Measurements from ENCODE around the gene POLDIP3.

POLDIP3 gene, protein sequence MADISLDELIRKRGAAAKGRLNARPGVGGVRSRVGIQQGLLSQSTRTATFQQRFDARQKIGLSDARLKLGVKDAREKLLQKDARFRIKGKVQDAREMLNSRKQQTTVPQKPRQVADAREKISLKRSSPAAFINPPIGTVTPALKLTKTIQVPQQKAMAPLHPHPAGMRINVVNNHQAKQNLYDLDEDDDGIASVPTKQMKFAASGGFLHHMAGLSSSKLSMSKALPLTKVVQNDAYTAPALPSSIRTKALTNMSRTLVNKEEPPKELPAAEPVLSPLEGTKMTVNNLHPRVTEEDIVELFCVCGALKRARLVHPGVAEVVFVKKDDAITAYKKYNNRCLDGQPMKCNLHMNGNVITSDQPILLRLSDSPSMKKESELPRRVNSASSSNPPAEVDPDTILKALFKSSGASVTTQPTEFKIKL

DNA sequence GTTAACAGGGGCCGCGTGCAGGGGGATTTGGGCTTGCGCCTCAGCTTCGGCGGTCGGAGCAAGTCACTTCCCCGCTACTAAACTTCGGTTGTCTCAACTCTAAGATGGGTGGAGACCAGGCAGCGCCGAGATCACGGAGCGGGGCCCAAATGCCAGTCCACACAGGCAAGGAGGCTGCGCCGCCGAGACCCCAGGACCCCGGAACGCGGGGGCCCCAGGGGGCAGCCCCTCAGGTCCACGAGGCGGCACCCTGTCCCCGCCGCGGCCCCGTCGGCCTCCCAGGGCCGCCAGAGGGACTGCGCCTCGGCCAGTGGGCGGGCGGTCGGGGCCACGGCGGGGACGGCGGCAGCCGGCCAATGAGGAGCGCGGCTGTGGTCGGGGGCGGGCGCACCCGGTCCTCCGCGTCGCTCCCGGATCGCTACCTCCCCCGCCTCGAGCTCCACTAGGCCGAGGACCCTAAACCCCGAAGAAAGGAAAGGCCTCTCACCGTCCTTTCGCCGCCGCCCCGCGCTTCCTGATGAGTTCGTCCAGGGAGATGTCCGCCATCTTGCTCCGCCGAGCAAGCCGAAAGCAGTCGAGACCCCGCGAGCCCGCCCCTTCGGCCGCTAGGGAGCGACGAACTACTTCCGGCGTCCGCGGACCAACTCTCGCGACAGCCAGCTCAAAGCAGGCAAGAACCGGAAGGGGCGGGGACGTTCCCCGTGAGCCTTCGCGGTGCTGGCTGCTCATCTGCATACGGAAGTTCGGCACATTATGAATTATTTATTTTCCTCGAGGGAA, at the start of gene POLDIP3:
POLDIP3 (minus strand) TSS at position 572 of the 780 bp plus-strand sequence; CDS start at position 546, 26 bp downstream.
- DNase-seq, result peak; percentile 99

DNA sequence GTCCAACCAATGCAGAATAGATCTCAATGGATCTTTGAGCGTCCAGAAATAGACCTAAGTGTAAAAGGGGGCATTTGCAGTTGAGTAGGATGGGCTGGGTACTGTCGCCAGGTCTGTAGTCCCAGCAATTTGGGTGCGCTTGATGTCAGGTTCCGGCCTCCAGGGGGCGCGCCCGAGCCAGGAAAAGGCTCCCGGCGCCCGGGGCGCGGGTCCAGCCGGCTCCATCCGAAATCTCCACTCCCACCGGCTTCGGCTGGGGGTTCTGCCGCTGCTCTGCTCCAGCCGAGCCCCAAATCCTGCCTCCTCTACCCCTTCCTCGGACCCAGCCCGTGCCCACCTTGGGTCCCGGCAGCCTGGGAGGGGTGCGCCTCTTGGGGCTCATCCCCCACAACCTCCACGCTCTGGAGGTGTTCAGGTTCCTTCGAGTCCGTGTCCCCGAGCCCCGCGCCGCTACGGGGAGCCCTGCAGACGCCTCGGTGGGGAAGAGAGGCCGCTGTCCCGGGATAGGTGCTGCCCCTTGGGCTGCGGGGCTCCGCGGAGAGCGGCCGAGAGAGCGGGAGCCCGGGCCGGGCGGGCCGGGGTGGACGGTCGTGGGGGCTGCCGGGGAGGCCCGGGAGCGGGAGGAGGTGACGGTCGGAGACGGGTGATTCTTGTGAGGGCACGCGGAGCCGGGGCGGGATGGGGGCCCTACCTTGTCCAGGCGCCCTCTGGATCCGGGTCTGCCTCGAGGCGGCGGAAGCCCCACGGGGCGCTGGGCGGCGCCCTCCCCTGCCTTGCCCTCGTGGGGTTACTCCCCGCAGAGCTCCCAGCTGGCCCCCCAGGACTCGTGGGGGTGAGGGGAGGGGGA, 47.5 kb upstream of the POLDIP3 start:
- peak; percentile 81 for DNase-seq

DNA sequence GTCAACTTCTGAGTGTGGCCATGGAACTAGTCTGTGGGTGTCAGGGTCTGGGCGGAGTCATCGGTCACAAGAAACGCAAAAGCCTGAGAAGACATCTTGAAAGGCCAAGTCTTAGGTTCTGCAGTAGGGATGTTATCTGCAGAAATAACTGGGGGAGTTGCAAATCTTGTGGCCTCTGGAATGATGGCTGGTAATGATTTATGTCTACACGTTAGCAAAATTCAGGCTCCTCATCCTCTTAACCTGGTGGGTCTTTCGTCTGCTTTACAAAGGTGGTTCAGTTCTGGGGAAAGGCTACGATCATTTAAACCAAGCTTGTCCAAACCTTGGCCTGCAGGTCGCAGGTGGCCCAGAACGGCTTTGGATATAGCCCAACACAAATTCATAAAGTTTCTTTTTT, 41.9 kb upstream of the POLDIP3 start:
- DNase-seq, result no peak

DNA sequence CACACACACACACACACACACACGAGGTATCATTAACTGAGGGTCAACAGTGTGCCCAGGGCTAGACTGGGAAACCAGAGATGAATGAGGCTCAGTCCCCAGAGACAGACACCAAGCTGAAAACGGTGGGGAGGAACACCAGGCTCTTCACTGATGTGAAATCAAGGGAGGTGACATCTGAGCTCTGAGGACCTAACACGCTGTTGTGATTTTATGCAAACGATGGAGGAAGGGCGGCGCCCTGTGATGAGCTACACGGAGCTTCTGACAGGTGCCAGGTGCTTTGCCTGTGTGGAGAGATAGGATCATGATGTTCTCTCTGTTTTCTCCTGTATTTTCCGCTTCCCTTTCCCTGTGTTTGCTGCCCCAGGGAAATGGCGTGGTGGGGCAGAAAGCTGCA, 41.0 kb upstream of the POLDIP3 start:
- DNase-seq, result no peak

DNA sequence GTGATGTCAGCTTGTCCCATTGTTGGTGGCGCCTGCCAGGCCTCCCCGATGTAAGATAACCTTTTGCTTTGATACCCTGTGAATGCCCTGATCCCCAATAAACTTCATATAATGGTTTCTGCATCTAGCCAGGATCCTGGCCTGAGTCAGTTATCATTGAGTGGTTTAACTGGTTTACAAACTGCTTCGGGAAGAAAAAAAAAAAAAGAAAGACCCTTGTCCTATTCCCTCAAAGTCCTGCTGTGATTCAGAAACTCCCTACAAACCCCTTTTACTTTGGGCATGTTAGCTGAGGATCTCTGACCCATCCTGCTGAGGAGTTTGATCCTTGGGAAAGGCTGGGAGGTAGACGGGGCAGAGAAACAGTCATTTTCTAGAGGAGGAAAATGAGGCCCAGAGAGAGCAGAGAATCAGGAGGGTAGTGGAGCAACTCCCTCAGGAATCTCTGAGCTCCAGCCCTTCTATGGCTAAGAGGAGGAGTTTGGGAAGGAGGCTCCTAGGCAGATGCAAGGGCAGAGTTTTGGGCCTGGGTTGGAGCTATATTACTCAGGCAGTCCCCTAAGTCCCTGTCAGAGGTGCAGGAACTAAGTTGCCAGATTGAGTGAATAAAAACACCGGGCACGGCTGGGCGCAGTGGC, 39.9 kb upstream of the POLDIP3 start:
- no peak for DNase-seq

DNA sequence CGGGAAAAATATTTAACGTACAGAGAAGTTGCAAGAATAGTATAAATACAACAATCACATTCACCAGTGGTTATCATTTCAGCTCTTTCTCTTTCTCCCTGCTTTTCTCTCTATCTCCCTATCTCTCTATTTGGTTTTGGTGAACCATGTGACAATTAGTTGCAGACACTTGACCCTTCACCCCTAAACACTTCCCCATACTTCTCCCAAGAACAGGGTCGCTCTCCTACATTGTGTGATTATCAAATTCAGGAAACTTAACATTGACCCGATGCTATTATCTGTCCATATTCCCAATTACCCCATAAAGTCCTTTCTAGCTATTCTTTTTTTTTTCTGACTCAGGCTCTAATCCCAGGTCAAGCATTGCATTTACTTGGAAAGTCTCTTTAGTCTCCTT, 39.3 kb upstream of the POLDIP3 start:
- no peak for DNase-seq

DNA sequence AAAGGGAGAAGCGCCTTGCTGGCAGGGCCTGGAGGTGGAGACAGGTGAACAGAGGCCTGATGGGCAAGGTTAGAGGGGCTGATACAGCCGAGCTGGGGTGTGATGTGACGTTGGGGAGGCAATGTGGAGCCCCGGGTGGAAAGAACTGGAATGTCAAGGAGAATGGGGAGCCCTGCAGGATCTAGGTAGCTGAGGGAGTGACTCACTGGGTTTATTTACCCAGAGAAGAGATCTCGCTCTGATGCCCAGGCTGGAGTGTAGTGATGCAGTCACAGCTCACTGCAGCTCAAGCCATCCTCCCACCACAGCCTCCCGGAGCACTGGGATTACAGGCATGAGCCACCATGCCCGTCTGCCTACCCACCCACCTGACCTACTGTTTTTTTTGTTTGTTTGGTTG, 36.5 kb upstream of the POLDIP3 start:
- no peak for DNase-seq

DNA sequence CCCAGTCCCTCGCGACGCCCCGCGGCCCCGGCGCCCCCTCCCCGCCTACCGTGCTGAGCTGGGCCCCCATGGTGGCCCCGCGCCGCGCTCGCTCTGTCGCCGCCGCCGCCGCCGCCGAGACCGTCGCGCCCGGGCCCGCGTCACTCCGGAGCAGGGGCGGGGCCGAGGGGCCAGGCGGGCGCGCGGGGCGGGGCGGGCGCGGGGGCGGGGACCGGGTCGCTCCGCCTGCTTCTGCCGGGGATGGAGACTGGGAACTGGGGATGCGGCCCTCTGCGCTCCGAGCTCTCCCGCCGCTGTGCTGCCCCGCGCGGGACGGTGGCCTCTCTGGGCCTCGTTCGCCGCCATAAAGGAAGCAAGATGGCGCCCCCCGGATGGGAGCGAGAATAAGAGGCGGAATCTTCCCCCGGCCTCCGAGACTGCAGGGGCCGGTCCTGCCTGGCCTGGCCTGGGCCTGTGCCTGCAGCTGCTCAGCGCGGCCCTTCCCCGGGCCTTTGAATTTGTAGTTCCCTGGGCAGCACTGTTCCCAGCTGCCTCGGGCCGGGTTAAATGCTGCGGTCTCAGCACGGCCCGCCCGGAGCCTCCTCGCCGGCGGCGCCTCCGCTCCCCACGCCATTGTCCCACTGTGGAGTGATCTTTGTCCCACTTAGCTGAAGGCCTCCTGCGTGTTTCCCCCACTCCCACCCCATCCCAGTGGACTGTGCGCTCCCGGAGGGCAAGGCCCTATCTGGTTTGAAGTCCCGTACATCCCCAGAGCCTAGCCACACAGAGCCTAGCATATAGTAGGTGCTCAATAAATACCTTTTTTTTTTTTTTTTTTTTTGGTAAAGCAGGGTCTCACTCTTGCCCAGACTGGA, 34.8 kb upstream of the POLDIP3 start, which contains the start of gene CYB5R3:
CYB5R3 (minus strand) TSS at position 147 of the 854 bp plus-strand sequence; CDS start at position 70, 77 bp downstream.
- DNase-seq, result peak; percentile 78

DNA sequence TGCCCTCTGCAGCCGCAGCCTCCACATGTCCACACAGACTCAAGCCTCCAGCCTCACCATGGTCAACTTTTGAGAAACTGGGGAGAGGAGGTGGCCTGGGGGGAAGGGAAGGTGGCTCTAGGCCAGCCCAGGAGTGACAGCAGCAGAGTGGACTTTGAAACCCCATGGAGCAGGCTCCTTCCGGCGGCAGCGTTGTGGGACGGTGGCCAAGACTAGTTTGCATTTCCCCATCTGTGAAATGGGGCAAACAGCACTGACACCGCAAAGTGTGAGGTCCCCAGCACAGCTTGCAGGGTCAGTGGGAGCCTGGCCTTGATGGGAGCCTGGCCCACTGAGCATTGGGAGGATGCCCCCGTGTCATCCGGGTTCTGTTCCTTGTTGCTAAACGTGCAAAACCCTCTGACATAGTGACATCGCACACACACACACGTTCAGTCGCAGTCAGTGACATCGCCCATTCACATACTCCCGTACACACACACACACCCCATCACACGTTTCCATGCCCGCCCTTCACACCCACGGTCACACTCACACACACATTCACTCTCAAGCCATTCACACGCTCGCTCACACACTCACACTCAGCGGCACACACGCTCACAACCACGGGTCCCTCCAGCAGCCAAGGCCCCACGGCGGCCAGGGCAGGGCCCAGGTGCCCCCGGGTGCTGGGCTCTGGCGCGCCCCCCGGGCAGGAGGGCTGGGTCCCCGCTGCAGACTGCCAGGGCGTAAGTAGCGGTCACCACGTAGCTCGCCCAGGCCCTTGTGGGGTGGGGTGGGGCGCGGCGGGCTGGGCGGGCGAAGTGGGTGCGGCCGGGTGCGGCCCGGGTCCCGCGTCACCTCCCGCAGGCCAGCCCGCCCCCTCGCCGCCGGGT, 33.9 kb upstream of the POLDIP3 start:
- peak; percentile 47 for DNase-seq

DNA sequence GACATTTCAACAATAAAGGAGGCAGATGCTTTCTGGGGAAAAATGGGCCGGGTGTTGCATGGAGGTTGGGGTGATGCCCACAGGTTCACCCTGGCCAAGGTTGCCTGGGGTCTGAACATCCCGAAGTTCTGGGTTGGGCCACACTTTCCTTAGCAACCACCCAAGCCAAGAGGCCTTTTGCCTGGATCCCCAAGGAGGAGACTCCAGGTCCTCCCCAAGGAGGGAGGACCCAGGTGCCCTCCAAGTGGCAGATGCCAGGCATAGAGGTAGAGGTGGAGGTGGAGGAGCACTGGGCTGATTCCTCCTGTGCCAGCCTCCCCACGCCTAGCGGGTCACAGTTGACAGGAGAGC, 33.3 kb upstream of the POLDIP3 start:
- no peak for DNase-seq

DNA sequence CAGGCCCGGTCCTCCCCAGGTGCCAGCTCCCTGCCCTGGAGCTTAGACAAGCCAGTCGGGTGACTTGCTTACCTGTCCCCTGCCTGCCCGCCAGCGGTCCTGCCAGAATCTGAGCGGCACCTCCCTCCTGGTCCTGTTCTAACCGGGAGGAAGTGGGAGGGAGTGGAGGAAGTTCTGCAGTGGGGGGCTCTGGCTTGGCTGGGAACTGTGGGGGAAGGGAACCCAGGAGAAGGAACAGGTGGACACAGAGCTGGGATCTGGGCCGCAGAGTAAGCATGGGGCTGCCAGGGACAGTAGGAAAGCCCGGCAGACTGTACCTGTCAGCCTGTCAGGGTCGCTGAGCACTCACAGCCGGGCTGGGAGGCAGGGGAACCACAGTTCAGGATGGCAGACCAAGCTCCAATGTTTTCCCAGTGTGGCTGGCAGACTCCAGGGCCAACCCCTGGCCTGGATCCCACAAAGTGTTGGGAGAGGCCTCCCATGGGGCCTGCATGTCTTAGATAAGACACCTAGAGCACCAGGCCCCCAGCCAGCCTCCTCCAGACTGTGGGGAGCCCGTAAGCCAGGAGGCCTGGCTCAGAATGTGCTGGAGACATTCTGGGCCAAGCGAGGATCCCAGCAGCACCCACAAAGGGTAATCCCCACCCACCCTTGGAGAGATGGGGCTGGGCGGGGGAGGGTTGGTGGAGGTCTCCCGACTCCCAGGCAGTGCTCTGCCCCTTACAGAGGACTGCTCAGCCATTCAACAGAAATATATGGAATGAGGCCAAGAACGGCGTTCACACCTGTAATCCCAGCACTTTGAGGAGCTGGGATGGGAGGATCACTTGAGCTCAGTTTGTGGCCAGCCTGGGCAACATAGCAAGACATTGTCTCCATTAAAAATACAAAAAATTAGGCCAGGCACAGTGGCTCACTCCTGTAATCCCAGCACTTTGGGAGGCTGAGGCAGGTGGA, 32.2 kb upstream of the POLDIP3 start:
- no peak for DNase-seq

DNA sequence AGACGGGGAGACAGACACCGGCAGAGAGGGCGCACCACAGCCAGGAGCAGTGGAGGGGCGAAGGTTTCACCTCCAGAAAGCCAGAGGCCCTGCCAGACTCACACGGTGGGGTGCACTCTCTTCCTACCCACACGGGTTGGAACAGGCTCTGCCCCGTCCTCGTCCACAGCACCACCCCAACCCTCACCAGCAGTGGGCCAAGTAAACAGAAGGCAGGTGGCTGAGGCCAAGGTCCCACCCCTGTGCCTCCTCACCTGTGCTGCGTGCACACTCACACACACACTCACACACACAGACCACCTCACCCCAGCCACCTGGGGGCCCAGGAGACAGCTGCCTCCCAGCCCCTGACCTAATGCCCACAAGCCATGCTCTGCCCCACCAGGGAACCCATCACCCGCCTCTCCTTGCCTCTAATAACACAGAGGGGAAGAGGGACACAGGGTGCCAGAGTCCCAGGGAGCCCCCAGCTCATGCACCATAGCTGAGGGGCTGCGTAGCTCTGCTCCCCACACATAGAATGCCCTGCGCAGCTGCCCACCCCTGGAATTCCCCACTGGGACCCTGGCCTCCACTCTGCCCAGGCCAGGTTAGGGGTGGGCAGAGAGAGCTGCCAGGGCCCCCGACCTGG, 31.4 kb upstream of the POLDIP3 start:
- no peak for DNase-seq

DNA sequence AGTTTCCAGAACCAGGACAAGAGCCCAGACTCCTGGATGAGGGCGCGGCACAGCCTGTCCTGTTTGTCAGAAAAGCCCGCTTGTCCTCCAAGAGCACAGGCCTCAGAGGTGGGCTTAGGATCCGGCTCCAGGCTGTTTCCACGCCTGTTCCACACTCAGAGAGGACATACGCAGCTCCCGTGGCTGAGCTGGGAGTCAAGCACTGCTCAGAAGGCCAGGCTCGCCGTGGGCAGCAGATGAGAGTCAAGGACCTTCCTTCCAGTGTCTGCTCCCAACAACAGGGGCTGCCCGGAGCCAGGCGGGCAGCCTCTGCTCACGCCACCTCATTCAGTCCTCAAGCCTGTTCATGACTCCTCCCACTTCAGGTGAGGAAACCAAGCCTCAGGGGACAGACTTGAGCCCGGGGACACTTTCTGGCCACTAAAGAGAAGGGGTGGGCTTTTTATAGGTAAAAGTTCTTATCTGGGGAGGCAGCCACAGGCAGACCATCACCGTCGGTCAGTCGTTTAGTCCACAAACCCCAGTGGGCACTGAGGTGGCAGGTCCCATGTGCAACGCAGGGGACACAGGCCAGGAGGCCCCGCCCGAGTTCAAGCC, 30.8 kb upstream of the POLDIP3 start:
- DNase-seq, result no peak

DNA sequence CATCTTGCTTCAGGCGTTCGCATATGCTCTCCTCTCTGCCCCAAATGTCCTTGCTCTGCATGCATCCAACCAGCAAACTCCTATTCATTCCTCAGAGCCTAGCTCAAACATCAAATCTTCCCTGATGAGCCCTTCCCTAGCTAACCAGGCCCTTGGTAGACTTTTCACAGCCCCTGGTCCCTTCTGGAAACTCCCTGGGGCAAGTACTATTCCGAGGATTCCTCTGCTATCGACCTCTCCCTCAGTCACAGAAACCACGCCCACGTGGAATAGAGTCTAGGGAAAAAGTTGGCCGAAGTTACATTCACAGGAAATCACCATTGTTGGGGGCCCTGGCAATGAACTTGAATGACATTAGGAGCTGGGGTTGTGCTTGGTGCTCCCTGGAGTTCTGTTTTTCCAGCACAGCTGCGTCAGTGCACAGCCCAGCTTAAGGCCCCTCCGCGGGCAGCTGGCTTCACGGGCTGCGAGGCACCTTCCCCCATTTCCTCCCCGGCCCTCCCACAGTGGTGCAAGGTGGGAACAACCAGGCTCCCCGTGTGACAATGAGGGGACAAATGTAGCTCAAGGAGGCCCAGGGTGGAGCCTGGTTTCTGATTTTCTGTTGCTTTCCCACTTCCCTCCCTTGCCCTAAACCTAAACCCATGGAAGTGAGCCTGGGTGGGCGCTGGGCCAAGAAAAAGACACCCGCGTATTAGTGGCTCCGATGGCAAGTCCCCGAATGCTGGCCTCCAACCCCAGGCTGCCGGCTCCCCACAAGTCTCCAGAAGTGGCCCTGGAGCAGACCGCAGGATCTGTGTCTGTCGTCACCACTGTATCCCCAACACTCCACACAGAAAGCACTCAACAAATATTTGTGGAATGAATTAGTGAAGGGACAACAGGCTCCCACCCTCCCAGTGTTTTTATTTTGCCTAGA, 30.0 kb upstream of the POLDIP3 start:
- no peak for DNase-seq

DNA sequence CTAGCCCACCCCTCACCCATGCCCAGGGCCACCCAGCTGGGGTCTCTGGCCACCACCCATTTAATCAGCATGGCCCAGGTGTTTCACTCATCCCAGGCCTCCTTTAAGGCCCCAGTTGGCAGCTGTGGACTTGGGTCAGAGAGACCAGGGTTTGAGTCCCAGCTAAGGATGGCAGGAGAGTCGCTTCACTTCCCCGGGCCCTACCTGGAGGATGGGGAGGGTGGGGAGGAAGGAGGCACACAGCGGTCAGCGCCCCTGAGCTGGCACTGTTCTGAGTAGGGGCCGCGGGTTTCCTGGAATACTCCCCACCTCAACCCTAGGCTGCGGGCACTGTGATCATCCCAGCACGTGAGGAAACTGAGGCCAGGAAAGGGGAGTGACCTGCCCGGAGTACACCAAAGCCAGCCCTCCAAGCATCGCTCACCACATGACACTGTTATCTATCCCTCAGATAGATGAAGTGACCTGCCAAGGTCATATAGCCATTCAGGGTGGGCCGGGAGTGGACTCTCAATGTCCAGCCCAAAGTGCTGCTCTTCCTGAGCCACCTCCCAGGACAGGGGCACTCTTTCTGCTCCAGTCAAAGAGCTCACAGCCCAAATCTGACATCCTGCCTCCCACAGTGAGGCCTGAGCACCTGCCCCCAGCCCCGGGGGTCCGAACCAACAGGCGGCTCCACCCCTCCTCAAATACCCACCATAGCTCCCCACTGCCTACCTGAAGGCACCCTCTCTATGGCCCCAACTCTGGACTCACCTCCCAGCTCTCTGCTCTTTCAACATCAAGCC, 29.1 kb upstream of the POLDIP3 start:
- no peak for DNase-seq
